GM23338 (cell line): Measurements from ENCODE around the gene ANO10.

Source experiments
- CREB1 ChIP-seq: fragments of 250-450 bp; sonication (Bioruptor Pico); IDR thresholded peaks from 2 replicates; pipeline ENCODE4 v1.5.0; 2020; ENCODE audit warnings: low read depth, mild to moderate bottlenecking, moderate library complexity
- ETS1 ChIP-seq: IDR thresholded peaks from 2 replicates; pipeline ENCODE4 v1.6.1; 2016; ENCODE audit warnings: antibody characterized with exemption
- EZH2 ChIP-seq: fragments of 200-600 bp; sonication (generic); IDR thresholded peaks from one replicate; pipeline ENCODE4 v1.8.0; 2017; ENCODE audit warnings: antibody characterized with exemption, mild to moderate bottlenecking, low read depth; ENCODE audit not compliant: unreplicated experiment
- EZH2phosphoT487 ChIP-seq: fragments of 200-600 bp; sonication (generic); IDR thresholded peaks from one replicate; pipeline ENCODE4 v1.8.1; 2018; ENCODE audit warnings: antibody characterized with exemption; ENCODE audit not compliant: unreplicated experiment
- JUNB ChIP-seq: IDR thresholded peaks from one replicate; pipeline ENCODE4 v1.6.1; 2016; ENCODE audit warnings: antibody characterized with exemption; ENCODE audit not compliant: unreplicated experiment
- NANOG ChIP-seq: IDR thresholded peaks from 2 replicates; pipeline ENCODE4 v1.6.1; 2016; ENCODE audit warnings: antibody characterized with exemption, borderline replicate concordance
- POLR2AphosphoS5 ChIP-seq: IDR thresholded peaks from 2 replicates; pipeline ENCODE4 v1.6.1; 2016; ENCODE audit warnings: antibody characterized with exemption, low read depth
- REST ChIP-seq: IDR thresholded peaks from one replicate; pipeline ENCODE4 v1.6.1; 2018; ENCODE audit warnings: antibody characterized with exemption; ENCODE audit not compliant: unreplicated experiment
- STAT1 ChIP-seq: IDR thresholded peaks from one replicate; pipeline ENCODE4 v1.6.1; 2016; ENCODE audit warnings: antibody characterized with exemption; ENCODE audit not compliant: unreplicated experiment
- ZNF331 ChIP-seq: fragments of 250-450 bp; sonication (Bioruptor Pico); IDR thresholded peaks from 2 replicates; pipeline ENCODE4 v1.5.0; 2020; ENCODE audit warnings: low read depth, mild to moderate bottlenecking, moderate library complexity
- ZNF462 ChIP-seq: fragments of 250-450 bp; sonication (Bioruptor Pico); IDR thresholded peaks from 2 replicates; pipeline ENCODE4 v1.5.0; 2020; ENCODE audit warnings: mild to moderate bottlenecking, moderate library complexity
- TF ChIP-seq, protein P1 (sequence below), 2 experiments: fragments of 200-600 bp in 1 of 2; sonication (generic) in 1 of 2; conservative IDR thresholded peaks; 2 replicates each; pipeline versions ENCODE4 v1.5.1 to v1.6.1; 2016 to 2017; ENCODE audit warnings: antibody characterized with exemption in 2 of 2, low read depth in 2 of 2, mild to moderate bottlenecking in 2 of 2, moderate library complexity in 1 of 2

GRCh38 chr3:43465109-43465508 lies 156.7 kb downstream of the ANO10 start:
- TF ChIP-seq, protein P1, sequence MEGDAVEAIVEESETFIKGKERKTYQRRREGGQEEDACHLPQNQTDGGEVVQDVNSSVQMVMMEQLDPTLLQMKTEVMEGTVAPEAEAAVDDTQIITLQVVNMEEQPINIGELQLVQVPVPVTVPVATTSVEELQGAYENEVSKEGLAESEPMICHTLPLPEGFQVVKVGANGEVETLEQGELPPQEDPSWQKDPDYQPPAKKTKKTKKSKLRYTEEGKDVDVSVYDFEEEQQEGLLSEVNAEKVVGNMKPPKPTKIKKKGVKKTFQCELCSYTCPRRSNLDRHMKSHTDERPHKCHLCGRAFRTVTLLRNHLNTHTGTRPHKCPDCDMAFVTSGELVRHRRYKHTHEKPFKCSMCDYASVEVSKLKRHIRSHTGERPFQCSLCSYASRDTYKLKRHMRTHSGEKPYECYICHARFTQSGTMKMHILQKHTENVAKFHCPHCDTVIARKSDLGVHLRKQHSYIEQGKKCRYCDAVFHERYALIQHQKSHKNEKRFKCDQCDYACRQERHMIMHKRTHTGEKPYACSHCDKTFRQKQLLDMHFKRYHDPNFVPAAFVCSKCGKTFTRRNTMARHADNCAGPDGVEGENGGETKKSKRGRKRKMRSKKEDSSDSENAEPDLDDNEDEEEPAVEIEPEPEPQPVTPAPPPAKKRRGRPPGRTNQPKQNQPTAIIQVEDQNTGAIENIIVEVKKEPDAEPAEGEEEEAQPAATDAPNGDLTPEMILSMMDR (conservative IDR thresholded peaks at IDR 0.05; ENCODE audit: low read depth in 2 of 2), result no peak
- TF ChIP-seq EZH2 (no peak), POLR2AphosphoS5 (no peak), REST (no peak), ZNF462 (CRISPR knock-in tag) (no peak), NANOG (no peak), EZH2phosphoT487 (no peak), ETS1 (no peak), STAT1 (no peak), ZNF331 (CRISPR knock-in tag) (no peak), JUNB (no peak), CREB1 (no peak)
